HEK293 (cell line): Measurements from ENCODE around the gene DHX32.

Source experiments
- CTCF ChIA-PET: fragments of 350-600 bp; formaldehyde crosslinking; extraction: SDS; loops from one replicate; lab custom pipeline; 2021; ENCODE audit warnings: antibody characterized with exemption; lab: Yijun Ruan, JAX
- POLR2A ChIA-PET: fragments of 300-600 bp; formaldehyde crosslinking; extraction: SDS; loops from one replicate; lab custom pipeline; 2020; ENCODE audit warnings: antibody characterized with exemption, inconsistent platforms; lab: Yijun Ruan, JAX
- H3K27ac ChIP-seq: fragments of 200-500 bp; sonication (Bioruptor generic); 2 replicates; pipeline ENCODE4 v1.5.1; 2014; ENCODE audit warnings: low read depth, low read length, control low read depth, inconsistent platforms; ENCODE audit errors: extremely low read depth
- H3K36me3 ChIP-seq, 2 experiments: fragments of 200-500 bp in 1 of 2; sonication (Bioruptor generic) in 1 of 2; 1 replicate in 1 of 2; 2 replicates in 1 of 2; pipeline ENCODE4 v1.5.1; 2014 to 2017; ENCODE audit warnings: inconsistent platforms in 2 of 2, low read length in 2 of 2; ENCODE audit not compliant: control insufficient read depth in 2 of 2, insufficient read depth in 1 of 2
- H3K4me1 ChIP-seq: fragments of 200-500 bp; sonication (Bioruptor generic); 2 replicates; pipeline ENCODE4 v1.5.1; 2014; ENCODE audit warnings: mild to moderate bottlenecking, low read length, inconsistent platforms; ENCODE audit not compliant: control insufficient read depth, insufficient read depth
- H3K4me3 ChIP-seq: 2 replicates; pipeline ENCODE4 v1.5.1; 2011; ENCODE audit warnings: low read depth, mild to moderate bottlenecking, control low read depth, low read length, moderate library complexity
- H3K9me3 ChIP-seq: fragments of 200-500 bp; sonication (Bioruptor generic); 2 replicates; pipeline ENCODE4 v1.5.1; 2014; ENCODE audit warnings: low read depth, low read length, inconsistent platforms; ENCODE audit not compliant: control insufficient read depth, insufficient read depth
- GLIS2 ChIP-seq: fragments of 450-650 bp; formaldehyde crosslinking; IDR thresholded peaks from 2 replicates; pipeline ENCODE4 v1.5.1; 2016; ENCODE audit warnings: missing biosample characterization, missing genetic modification characterization
- HOXC10 ChIP-seq: sonication (generic); formaldehyde crosslinking; IDR thresholded peaks from 2 replicates; pipeline ENCODE4 v1.8.1; 2023; ENCODE audit warnings: mild to moderate bottlenecking, missing genetic modification reagents
- KLF8 ChIP-seq: fragments of 450-650 bp; formaldehyde crosslinking; IDR thresholded peaks from 2 replicates; pipeline ENCODE4 v1.5.1; 2016; ENCODE audit warnings: missing biosample characterization, missing genetic modification characterization
- OVOL3 ChIP-seq: fragments of 450-650 bp; formaldehyde crosslinking; IDR thresholded peaks from 2 replicates; pipeline ENCODE4 v1.5.1; 2016; ENCODE audit warnings: missing biosample characterization, missing genetic modification characterization
- PRDM1 ChIP-seq: fragments of 450-650 bp; formaldehyde crosslinking; IDR thresholded peaks from 2 replicates; pipeline ENCODE4; 2016; ENCODE audit warnings: missing biosample characterization, missing genetic modification characterization
- SP3 ChIP-seq: fragments of 450-650 bp; formaldehyde crosslinking; IDR thresholded peaks from 2 replicates; pipeline ENCODE4 v1.5.1; 2016; ENCODE audit warnings: missing biosample characterization, missing genetic modification characterization
- SP7 ChIP-seq: fragments of 450-650 bp; formaldehyde crosslinking; IDR thresholded peaks from 2 replicates; pipeline ENCODE4 v1.5.1; 2016; ENCODE audit warnings: missing biosample characterization, missing genetic modification characterization
- TRIM28 ChIP-seq: IDR thresholded peaks from 2 replicates; pipeline ENCODE4 v1.6.1; 2011; ENCODE audit warnings: low read length, control low read depth, borderline replicate concordance
- WT1 ChIP-seq: fragments of 450-650 bp; formaldehyde crosslinking; IDR thresholded peaks from 2 replicates; pipeline ENCODE4 v1.5.1; 2016; ENCODE audit warnings: missing biosample characterization, missing genetic modification characterization
- ZFP3 ChIP-seq: fragments of 450-650 bp; formaldehyde crosslinking; IDR thresholded peaks from 2 replicates; pipeline ENCODE4 v1.5.1; 2016; ENCODE audit warnings: low read depth, missing biosample characterization, missing genetic modification characterization
- ZNF112 ChIP-seq: fragments of 450-650 bp; formaldehyde crosslinking; IDR thresholded peaks from 2 replicates; pipeline ENCODE4 v1.5.0; 2017; ENCODE audit warnings: missing biosample characterization, missing genetic modification characterization
- ZNF114 ChIP-seq: fragments of 450-650 bp; formaldehyde crosslinking; IDR thresholded peaks from 2 replicates; pipeline ENCODE4 v1.5.0; 2017; ENCODE audit warnings: missing biosample characterization, missing genetic modification characterization
- ZNF138 ChIP-seq: fragments of 450-650 bp; formaldehyde crosslinking; IDR thresholded peaks from 2 replicates; pipeline ENCODE4 v1.5.1; 2016; ENCODE audit warnings: missing biosample characterization, missing genetic modification characterization, borderline replicate concordance
- ZNF214 ChIP-seq: fragments of 450-650 bp; formaldehyde crosslinking; IDR thresholded peaks from 2 replicates; pipeline ENCODE4 v1.5.1; 2017; ENCODE audit warnings: missing biosample characterization, mild to moderate bottlenecking, missing genetic modification characterization, borderline replicate concordance
- ZNF221 ChIP-seq: fragments of 450-650 bp; formaldehyde crosslinking; IDR thresholded peaks from 2 replicates; pipeline ENCODE4 v1.5.1; 2017; ENCODE audit warnings: missing biosample characterization, missing genetic modification characterization, borderline replicate concordance
- ZNF292 ChIP-seq: fragments of 450-650 bp; formaldehyde crosslinking; IDR thresholded peaks from 2 replicates; pipeline ENCODE4 v1.5.1; 2016; ENCODE audit warnings: low read depth, missing biosample characterization, missing genetic modification characterization, borderline replicate concordance
- ZNF302 ChIP-seq: fragments of 450-650 bp; formaldehyde crosslinking; IDR thresholded peaks from 2 replicates; pipeline ENCODE4 v1.5.1; 2016; ENCODE audit warnings: missing biosample characterization, missing genetic modification characterization, low read depth
- ZNF311 ChIP-seq: fragments of 450-650 bp; formaldehyde crosslinking; IDR thresholded peaks from 2 replicates; pipeline ENCODE4 v1.5.1; 2017; ENCODE audit warnings: missing biosample characterization, missing genetic modification characterization, borderline replicate concordance
- ZNF354C ChIP-seq: fragments of 450-650 bp; formaldehyde crosslinking; IDR thresholded peaks from 2 replicates; pipeline ENCODE4 v1.5.1; 2016; ENCODE audit warnings: missing biosample characterization, missing genetic modification characterization, low read depth, borderline replicate concordance
- ZNF423 ChIP-seq: fragments of 450-650 bp; formaldehyde crosslinking; IDR thresholded peaks from 2 replicates; pipeline ENCODE4 v1.5.1; 2016; ENCODE audit warnings: missing biosample characterization, missing genetic modification characterization
- ZNF433 ChIP-seq: fragments of 450-650 bp; formaldehyde crosslinking; IDR thresholded peaks from 2 replicates; pipeline ENCODE4 v1.5.1; 2016; ENCODE audit warnings: missing biosample characterization, missing genetic modification characterization, low read depth
- ZNF473 ChIP-seq: fragments of 450-650 bp; formaldehyde crosslinking; IDR thresholded peaks from 2 replicates; pipeline ENCODE4 v1.5.1; 2017; ENCODE audit warnings: missing biosample characterization, missing genetic modification characterization
- ZNF521 ChIP-seq: fragments of 450-650 bp; formaldehyde crosslinking; IDR thresholded peaks from 2 replicates; pipeline ENCODE4 v1.5.1; 2017; ENCODE audit warnings: missing biosample characterization, mild to moderate bottlenecking, missing genetic modification characterization
- ZNF529 ChIP-seq: fragments of 450-650 bp; formaldehyde crosslinking; IDR thresholded peaks from 2 replicates; pipeline ENCODE4 v1.5.1; 2017; ENCODE audit warnings: missing genetic modification characterization, missing biosample characterization; ENCODE audit not compliant: insufficient replicate concordance
- ZNF555 ChIP-seq: fragments of 450-650 bp; formaldehyde crosslinking; conservative IDR thresholded peaks from 2 replicates; pipeline ENCODE4 v1.5.1; 2017; ENCODE audit warnings: missing biosample characterization, mild to moderate bottlenecking, missing genetic modification characterization, inconsistent platforms
- ZNF654 ChIP-seq: fragments of 450-650 bp; formaldehyde crosslinking; IDR thresholded peaks from 2 replicates; pipeline ENCODE4 v1.5.1; 2016; ENCODE audit warnings: low read depth, missing biosample characterization, missing genetic modification characterization
- ZNF658 ChIP-seq: fragments of 450-650 bp; formaldehyde crosslinking; IDR thresholded peaks from 2 replicates; pipeline ENCODE4; 2016; ENCODE audit warnings: missing biosample characterization, missing genetic modification characterization
- ZNF830 ChIP-seq: fragments of 450-650 bp; IDR thresholded peaks from 2 replicates; pipeline ENCODE4 v1.5.0; 2018; ENCODE audit warnings: missing biosample characterization, missing genetic modification characterization, low read depth, mild to moderate bottlenecking, moderate library complexity
- ZSCAN16 ChIP-seq: fragments of 450-650 bp; formaldehyde crosslinking; IDR thresholded peaks from 2 replicates; pipeline ENCODE4 v1.5.1; 2016; ENCODE audit warnings: missing biosample characterization, missing genetic modification characterization
- TF ChIP-seq, protein P1 (sequence below): fragments of 450-650 bp; formaldehyde crosslinking; IDR thresholded peaks from 2 replicates; pipeline ENCODE4 v1.5.1; 2016; ENCODE audit warnings: missing biosample characterization, missing genetic modification characterization
- TF ChIP-seq, protein P2 (sequence below): fragments of 450-650 bp; formaldehyde crosslinking; IDR thresholded peaks from 2 replicates; pipeline ENCODE4 v1.5.1; 2016; ENCODE audit warnings: missing biosample characterization, missing genetic modification characterization
- TF ChIP-seq, protein P3 (sequence below): fragments of 450-650 bp; formaldehyde crosslinking; IDR thresholded peaks from 2 replicates; pipeline ENCODE4 v1.5.1; 2016; ENCODE audit warnings: missing biosample characterization, missing genetic modification characterization
- TF ChIP-seq, protein P4 (sequence below): fragments of 450-650 bp; formaldehyde crosslinking; IDR thresholded peaks from 2 replicates; pipeline ENCODE4 v1.5.1; 2016; ENCODE audit warnings: missing biosample characterization, missing genetic modification characterization, low read depth

The DHX32 gene

DNA sequence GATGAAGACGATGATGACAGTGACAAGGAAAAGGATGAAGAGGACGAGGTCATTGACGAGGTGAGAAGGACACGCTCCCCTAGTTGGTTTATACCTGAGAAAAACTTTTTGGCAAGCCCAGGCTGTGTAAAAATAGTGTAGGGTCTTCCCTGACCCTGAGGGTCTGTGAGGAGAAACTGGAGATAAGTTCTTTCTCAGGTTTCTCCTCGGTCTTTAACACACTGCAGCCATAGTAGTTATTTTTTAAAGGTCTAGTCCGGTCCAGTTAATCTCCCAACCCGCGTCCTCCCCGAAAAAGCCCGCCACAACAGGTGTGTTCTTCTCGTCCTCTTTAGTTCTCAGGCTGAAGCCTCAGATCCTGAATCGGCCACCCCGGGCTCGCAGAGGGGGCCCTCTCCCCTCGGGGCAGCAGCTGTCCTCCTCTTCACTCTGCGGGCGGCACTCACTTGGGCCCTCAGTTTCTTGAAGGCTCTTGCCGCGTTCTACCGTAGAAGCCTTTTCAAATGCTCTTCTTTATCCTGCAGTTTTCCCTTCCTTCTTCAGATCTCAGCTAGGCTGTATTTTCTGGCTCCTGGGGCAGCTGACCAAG lies 57.3 kb downstream of the DHX32 start:
- CTCF ChIA-PET = interaction anchor here (1.2 kb wide), 1 partner anchor 42 kb away, joined by 5 read pairs; no protein-coding TSS in a partner anchor
- POLR2A ChIA-PET = interaction anchor here (0.5 to 2.2 kb wide), 6 partner anchors 8 to 116 kb away, joined by 3 to 6 read pairs (median 3); no protein-coding TSS in a partner anchor
- TF ChIP-seq GLIS2 (tag by site-specific recombination) (peak; percentile 33; the same call in 1 of the 2 replicates), SP3 (tag by site-specific recombination) (no peak), ZNF311 (tag by site-specific recombination) (no peak), ZNF354C (tag by site-specific recombination) (no peak), ZNF292 (tag by site-specific recombination) (no peak), ZNF654 (tag by site-specific recombination) (no peak), ZNF433 (no peak), PRDM1 (tag by site-specific recombination) (no peak), ZNF138 (tag by site-specific recombination) (no peak), ZNF302 (no peak), ZNF473 (tag by site-specific recombination) (no peak), ZNF214 (tag by site-specific recombination) (no peak), ZNF529 (tag by site-specific recombination) (no peak), ZNF555 (tag by site-specific recombination) (no peak), ZNF658 (tag by site-specific recombination) (no peak), ZNF423 (tag by site-specific recombination) (no peak), KLF8 (tag by site-specific recombination) (no peak), ZNF521 (tag by site-specific recombination) (no peak), TRIM28 (no peak), ZSCAN16 (tag by site-specific recombination) (no peak), ZNF830 (tag by site-specific recombination) (no peak), HOXC10 (CRISPR knock-in tag) (no peak), ZNF221 (tag by site-specific recombination) (no peak), OVOL3 (tag by site-specific recombination) (no peak), WT1 (tag by site-specific recombination) (peak; percentile 25; the same call in 1 of the 2 replicates), SP7 (tag by site-specific recombination) (no peak), ZNF112 (no peak), ZFP3 (no peak), ZNF114 (tag by site-specific recombination) (no peak)
- TF ChIP-seq, protein P1, sequence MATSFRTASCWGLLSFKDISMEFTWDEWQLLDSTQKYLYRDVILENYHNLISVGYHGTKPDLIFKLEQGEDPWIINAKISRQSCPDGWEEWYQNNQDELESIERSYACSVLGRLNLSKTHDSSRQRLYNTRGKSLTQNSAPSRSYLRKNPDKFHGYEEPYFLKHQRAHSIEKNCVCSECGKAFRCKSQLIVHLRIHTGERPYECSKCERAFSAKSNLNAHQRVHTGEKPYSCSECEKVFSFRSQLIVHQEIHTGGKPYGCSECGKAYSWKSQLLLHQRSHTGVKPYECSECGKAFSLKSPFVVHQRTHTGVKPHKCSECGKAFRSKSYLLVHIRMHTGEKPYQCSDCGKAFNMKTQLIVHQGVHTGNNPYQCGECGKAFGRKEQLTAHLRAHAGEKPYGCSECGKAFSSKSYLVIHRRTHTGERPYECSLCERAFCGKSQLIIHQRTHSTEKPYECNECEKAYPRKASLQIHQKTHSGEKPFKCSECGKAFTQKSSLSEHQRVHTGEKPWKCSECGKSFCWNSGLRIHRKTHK (tag by site-specific recombination) = no peak
- TF ChIP-seq, protein P2, sequence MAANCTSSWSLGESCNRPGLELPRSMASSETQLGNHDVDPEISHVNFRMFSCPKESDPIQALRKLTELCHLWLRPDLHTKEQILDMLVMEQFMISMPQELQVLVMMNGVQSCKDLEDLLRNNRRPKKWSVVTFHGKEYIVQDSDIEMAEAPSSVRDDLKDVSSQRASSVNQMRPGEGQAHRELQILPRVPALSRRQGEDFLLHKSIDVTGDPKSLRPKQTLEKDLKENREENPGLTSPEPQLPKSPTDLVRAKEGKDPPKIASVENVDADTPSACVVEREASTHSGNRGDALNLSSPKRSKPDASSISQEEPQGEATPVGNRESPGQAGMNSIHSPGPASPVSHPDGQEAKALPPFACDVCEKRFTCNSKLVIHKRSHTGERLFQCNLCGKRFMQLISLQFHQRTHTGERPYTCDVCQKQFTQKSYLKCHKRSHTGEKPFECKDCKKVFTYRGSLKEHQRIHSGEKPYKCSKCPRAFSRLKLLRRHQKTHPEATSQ (tag by site-specific recombination) = no peak
- TF ChIP-seq, protein P3, sequence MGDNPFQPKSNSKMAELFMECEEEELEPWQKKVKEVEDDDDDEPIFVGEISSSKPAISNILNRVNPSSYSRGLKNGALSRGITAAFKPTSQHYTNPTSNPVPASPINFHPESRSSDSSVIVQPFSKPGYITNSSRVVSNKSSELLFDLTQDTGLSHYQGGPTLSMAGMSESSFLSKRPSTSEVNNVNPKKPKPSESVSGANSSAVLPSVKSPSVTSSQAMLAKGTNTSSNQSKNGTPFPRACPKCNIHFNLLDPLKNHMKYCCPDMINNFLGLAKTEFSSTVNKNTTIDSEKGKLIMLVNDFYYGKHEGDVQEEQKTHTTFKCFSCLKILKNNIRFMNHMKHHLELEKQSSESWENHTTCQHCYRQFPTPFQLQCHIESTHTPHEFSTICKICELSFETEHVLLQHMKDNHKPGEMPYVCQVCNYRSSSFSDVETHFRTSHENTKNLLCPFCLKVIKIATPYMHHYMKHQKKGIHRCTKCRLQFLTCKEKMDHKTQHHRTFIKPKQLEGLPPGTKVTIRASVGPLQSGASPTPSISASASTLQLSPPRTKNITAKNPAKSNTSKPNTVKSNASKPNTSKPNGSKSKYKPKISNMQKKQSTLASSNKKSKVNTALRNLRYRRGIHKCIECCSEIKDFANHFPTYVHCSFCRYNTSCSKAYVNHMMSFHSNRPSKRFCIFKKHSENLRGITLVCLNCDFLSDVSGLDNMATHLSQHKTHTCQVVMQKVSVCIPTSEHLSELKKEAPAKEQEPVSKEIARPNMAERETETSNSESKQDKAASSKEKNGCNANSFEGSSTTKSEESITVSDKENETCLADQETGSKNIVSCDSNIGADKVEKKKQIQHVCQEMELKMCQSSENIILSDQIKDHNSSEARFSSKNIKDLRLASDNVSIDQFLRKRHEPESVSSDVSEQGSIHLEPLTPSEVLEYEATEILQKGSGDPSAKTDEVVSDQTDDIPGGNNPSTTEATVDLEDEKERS (tag by site-specific recombination) = no peak
- TF ChIP-seq, protein P4, sequence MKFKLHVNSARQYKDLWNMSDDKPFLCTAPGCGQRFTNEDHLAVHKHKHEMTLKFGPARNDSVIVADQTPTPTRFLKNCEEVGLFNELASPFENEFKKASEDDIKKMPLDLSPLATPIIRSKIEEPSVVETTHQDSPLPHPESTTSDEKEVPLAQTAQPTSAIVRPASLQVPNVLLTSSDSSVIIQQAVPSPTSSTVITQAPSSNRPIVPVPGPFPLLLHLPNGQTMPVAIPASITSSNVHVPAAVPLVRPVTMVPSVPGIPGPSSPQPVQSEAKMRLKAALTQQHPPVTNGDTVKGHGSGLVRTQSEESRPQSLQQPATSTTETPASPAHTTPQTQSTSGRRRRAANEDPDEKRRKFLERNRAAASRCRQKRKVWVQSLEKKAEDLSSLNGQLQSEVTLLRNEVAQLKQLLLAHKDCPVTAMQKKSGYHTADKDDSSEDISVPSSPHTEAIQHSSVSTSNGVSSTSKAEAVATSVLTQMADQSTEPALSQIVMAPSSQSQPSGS (tag by site-specific recombination) = no peak

More for the DNA sequence above, 57.3 kb downstream of the DHX32 start:
- peak overlapping the region; percentile 89 for H3K4me3 ChIP-seq
- peaks cover 10% of the 10 kb centered on the region; the same call in 1 of the 2 replicates for H3K4me1 ChIP-seq
- no peaks in the 10 kb centered on the region for H3K9me3 ChIP-seq
- H3K36me3 ChIP-seq = peaks cover 22 to 43% of the 10 kb centered on the region in 2 experiments
- peak overlapping the region; percentile 93 for H3K27ac ChIP-seq
